Kidney glomerular epithelial cell (primary cell): ENCODE data around the gene CCDC188.

Source experiments
- DNase-seq: peaks from one replicate; lab custom pipeline; 2025; lab: John Stamatoyannopoulos, UW

Gene CCDC188

DNA sequence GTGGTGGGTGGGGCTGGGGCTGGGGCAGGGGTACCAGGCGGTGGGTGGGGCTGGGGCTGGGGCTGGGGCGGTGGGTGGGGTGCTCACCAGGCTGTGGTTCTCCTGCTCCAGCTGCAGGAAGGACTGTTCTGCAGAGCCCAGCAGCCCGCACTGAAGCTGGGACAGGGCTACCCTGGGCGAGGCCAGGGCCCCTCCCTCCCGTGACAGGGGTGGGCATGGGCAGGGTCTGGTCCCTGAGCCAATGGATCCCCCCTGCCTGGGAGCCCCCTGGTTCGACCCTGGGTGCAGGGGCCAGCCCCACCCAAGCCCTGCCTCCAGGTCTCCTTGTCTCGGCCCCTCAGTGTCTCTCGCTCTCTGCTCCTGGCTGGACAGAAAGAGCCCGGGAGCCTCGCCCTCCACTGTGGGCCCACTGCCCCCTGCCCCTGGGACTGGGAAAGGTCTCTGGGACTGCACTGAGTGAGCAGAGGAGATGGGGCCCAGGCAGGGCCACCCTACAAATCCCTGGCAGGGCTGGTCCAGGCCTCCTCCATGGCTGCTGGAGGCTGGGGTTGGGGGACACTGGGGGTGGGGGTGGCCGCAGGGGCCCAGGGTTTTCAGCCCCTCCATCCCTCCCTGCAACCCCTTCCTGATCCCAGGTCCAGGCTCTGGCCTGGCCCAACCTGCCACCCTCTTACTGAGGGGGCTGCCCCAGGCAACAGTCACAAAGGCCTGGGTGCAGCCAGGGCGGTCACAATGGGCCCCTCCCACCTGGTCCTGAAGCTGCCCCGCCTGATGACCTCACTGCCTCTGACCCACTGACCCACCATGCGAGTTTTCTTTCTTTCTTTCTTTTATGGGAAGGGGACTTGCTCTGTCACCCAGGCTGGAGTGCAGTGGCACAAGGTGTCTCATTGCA lies at the start of gene CCDC188:
Gene CCDC188, minus strand, starts transcription at position 675 of the 895 bp plus-strand sequence. Its CDS starts 69 bp downstream, at position 606.
- DNase-seq = no peak

DNA sequence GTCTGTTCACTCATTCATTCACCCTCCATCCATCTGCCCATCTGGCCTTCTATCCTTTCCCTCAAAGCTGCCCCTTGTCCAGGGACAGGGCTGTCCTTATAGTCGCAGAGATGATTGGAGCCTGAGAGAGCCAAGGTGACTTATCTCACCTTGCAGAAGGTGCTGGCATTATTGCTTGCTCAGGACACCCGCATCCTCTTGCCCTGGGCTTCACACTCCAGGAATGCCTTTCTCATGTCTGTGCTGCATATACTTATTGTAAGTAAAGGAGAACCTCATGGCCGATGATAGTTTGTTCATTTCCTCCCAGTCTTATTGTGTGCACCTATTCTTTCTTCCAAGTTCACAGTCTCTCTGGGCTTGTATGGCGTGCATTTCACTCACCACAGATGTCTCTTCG lies 49.1 kb upstream of the CCDC188 start:
- DNase-seq = no peak

DNA sequence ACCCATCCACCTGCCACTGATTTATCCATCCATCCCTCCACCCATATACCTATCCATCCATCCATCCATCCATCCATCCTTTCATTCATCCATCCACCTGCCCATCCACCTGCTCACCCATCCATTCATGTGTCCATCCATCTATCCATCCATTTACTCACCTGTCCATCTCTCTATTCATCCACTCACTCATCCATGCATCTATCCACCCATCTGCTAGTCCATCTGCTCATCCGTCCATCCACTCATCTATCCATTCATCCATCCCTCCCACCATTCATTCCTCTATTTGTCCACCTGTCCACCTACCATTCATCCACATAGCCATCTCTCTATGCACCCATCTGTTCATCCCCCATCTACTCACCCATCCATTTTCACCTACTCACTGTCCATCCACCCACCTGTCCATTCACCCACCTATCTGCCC lies 48.6 kb upstream of the CCDC188 start:
- DNase-seq = no peak

DNA sequence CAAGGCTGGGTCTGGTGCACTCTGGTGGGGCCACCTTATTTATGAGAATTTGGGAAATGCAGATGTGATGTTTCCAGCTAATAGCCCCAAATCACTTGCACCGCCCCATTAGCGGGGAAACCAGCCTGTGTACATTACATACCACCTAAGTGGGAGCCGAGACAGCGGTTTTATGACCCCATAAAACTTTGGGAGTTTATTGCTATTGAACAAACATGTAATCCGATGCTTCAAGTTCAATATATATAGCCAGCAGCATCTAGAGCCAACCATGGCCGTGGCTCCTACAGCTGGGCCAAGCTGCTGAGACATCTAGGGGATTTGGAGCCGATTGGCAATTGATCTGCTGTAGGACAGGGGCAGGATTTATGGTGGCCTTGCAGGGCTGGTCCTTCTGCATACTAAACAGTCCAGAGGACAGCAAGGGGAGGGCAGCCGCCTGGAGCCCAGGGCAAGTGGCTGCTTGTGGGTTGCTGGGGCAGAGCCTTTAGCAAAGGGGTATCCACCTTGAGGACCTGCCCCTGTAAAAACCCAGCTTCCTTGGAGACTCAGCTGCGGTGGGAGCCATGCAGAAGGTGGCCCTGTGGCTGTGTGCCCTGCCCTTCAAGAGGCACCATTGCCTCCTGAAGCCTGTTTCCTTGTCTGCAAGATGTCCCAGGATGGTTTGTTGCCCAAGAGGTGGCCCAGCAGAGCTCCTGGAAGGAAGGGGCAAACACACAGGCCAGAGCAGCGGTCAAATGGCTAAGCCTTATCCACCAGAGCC lies 47.9 kb upstream of the CCDC188 start:
- no peak for DNase-seq

DNA sequence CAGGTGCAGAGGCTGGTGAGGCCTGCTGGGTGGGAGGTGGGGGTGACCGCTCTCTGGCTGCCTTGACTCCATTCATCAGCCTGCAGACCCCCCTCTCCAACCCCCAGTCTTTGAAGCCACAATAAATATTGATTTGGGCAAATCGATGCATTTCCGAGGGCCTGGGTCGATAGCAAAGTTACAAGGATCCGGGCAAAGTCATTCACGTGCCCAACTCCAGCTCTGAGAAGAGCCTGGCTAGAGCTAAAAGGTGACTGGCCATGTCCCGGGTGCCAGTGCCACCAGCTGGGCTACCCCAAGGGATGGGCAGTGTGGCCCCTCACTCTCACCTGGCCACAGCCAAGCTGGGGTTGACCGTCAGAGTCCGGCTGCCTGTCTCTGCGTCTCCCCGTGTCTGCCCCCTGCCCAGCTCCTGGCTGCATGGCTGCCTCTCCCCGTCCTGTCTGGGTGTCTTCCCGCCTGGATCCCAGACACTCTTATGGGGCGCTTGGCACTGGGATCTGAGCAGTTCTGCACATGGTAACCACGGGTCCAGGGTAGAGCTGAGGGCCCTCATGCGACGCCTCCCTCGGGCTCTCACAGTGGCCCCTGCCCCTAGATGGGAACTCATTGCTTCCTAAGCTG lies 46.7 kb upstream of the CCDC188 start:
- DNase-seq = no peak

DNA sequence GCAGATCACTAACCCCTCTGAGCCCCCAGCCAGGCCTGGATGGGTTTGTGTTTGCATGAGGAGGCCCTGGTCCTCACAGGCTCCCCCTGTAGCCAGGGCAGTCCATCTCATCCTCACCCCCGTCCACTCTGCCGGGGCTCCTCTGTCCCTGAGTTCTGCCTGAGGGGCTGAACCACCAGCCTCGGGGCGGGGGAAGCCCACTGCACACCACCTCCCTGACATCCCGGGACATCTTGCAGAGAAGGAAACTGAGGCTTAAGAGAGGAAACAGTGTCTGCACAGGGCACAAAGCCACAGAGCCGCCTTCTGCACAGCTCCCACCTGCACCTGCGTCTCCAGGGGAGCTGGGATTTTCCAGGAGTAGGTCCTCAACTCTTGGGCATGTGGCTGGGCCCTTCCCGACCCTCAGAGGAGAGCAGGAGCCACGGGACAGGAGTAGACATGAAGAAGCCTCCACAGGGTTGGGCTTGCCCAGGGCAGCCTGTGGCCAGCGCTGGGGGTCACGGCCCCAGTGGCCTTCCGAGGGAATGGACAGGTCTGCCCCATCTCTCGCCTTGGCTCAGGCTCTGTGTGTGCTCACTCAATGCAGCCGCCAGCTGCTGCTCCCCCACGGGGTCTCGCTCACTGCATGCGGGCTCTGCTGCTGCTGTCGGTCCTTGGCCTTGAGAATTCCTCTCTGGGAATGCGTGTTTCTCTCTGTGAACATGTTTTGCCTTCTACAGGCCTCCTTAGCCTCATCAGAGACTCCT lies 45.4 kb upstream of the CCDC188 start:
- no peak for DNase-seq

DNA sequence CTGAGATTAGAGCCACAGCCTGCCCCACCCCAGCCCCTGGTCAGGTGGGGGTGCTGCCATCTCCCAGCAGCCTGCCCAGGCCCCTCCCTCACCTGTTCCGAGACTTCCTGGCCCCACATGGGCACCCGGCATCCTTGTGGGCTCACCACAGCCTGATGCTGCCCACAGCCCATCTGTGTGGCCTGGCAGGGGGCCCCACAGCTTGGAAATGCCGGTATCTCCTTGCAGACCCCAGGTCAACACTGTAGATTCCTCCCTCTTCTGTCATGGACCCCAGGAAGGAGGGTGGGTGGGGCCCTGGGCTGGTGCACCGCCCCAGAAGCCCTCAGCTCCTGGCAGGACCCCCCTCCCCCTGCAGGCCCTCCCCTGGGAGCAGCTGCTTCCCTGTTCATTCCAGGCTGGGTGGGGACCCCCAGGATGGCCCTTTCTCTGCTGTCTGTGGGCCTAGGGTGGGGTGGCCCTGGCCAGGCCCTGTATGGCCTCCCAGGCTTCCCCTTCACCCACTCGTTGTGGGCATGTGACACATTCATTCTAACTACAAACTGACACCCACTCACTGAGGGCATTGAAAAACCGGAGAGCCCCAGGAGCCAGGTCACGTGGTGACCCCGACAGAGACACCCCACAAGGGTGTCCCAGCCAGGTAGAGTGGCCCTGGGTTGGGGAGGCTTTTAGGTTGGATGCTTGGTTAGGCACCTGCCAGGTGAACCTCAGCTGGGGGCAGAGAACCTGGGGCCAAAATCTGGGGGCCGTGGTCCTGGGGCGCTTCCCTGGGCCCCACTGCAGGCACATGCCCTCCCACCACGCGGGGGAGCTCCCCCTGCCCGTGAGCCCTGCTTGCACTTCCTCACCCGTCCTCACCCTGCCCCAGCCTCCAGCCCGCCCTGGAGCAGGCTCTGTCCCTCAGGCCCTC lies 44.1 kb upstream of the CCDC188 start:
- DNase-seq = no peak

DNA sequence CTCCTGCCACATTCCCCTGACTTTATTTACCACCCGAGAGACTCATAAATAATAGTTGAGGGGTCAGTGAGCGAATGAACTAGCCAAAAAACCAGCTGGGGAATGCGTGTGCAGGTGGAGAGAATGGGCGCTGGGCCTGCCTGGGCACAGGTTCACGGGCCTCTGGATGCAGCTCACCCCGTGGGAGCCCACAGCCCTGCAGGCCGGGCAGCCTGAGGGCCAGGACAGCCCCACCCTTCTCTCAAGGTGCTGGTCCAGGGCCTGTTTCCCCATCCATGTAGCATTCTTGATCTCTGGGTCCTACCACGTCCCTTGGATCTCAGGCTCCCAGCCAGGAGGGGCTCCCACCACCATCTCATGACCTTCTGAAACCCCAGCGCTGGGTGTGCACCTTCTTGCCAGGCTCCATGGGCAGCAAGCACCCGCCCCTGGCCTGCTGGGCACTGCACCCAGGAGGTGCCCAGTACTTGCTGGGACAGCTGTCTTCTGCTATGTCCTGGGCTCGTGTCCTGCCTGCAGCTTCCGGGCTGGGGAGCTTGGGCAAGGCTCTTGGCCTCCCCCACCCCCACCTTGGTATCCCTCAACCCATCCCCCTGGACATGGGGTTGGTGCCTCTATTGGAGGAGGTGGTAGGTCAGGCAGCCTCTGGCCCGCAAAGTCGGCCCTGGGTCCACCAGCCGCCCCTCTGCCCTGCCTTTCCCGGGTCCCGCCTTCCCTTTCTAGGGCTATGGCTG lies 43.1 kb upstream of the CCDC188 start:
- DNase-seq = no peak

DNA sequence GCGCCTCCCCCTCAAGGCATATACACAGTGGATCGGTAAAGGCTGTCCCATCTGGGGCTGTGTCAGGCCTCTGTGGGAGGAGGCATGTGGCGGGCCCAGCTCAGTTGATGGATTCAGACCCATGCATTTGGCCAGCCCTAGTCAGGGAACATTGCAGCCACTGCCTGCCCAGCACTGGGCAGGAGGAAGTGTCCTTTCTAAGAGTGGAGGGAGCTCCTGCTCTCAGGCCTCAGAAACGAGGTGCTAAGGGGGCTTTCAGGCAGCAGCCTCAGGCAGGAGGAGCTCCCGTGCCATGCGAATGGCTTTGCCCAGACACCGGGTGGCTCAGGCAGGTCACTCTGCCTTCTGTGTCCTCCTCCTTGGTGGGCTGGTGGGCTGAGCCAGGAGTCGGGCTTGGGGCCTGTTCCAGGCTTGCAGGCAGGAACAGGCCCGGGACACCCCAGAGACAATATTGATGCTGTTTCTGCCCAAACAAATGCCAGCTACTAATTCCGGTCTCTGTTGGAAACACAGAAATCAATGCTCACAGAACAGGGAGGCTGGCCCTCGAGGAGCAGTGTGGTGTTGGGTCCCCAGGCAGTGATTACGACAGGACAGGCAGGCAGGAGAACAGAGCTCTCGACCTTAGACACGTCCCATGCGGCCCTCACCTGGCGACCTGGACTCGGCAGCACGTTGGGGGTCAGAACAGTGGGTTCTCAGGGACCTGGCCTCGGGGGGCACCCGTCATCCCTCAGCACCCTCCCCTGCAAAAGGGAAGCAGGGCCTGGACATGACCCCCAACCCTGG lies 42.3 kb upstream of the CCDC188 start:
- no peak for DNase-seq

DNA sequence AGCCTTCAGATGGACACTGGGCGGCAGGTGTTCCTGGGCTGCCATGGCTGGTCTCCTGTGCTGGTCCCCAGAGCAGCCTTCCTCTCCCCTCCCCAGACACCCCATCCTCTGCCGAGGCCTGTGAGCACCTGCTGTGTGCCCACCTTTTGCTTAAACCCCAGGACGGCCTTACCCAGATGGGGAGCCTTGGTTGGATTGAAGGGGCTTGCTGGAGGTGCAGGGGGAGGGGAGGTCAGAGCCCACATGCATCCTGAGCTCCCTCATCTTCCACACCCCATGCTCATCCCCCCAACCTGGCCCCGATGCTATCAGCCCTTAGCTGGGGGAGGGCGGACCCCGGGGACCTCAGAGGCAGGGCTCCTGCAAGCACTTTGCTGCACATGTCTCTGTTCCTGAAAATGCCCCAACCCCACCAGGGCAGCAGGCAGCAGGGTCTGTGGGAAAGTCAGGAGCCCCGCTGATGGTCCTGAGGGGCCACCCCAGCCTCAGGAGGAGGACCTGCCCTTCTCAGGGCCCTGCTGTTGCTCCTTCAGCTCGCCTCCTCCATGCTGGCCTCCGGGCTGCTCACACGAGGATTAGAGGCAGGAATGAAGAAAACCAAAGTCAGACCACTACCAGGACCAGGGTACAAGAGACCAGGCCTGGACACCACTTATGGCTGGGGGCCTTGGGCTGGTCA lies 41.6 kb upstream of the CCDC188 start:
- DNase-seq = no peak

DNA sequence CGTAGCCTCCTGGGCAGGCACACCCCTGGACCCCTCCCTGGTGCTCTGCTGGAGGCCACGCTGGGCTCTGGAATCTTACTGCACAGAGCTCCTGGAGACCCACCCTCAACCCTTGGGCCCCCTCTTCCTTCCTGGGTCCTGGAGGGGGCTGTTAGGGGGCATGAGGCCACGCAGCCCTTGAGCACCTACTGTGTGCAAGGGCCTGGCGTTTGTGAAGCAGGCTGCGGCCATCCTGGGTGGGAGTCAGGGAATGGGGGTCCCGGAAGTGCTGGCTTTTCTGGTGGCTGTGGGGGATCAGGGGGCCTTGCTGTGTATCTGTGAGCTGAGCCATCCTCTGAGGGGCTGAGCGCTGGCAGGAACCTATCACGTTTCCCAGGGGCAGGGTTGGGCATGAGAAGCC lies 40.9 kb upstream of the CCDC188 start:
- no peak for DNase-seq

DNA sequence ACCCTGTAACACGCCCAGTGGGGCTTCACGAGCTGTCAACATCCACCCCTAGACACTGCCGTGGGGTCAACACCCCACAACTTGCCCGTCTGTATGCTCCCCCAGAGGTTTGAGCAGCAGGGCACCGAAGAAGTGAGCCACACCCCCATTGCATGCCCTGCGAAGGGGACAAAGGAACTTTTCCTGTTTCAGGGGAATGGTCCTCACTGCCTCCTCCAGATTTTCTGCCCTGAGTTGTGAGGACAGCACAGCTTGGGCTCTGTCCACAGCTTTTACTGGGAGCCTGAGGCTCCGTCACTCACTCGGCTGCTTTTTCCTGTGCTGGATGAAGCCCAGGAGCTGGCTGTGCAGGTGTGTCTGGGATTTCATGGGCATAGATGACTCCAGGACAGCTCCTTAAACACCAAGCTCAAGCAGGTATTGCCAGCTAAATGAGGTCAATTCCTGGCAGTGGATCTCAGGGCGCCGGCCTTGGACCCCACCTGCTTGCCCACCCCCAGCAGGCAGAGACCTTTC lies 40.2 kb upstream of the CCDC188 start:
- DNase-seq = no peak

DNA sequence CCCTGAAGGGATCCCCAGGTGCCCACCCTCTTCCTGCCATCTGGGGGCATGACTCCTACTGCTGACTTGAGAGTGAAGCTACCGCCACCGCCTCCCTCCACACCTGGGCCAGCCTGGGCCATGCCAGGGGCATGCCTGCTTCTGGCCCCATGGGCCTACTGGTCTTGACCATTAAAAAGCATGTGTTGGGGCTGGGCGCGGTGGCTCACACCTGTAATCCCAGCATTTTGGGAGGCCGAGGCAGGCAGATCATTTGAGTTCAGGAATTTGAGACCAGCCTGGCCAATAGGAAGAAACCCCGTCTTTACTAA lies 37.7 kb upstream of the CCDC188 start:
- no peak for DNase-seq

DNA sequence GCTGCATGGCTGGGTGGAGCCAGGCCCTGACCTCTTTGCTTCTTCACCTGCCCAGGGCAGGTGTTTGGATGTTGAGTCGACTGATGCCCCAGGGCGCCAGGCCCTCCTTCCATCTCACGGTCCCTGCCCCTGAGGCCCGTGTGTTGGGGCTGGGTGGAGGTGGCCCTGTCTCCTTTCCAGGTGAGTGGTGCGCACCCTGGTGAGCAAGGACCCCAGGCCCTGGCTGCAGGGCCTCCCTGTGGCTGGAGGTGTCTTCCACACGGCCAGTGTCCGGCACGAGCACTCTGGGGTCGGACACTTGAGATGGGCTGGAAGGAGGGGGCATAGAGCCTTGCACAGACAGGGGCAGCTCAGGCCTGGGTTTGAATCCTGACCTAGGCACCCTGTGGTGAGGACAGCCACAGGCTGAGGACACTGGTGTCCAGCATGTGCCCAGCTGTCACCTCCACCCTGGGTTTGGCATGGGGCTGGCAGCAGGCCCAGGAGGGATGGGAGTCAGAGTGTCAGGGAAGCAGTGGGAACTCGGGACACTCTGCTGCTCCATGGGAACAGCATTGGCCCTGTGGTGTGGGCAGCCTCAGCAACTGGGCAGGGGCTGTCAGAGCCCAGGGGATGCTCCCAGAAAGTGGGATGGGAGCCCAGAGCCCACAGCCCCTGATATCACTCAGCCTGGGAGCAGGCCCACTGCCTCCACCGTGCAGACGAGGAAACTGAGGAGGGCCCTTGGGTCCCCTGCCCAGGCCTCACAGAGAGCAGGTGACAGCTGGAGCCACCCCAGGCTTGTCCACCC lies 37.1 kb upstream of the CCDC188 start:
- DNase-seq = no peak

DNA sequence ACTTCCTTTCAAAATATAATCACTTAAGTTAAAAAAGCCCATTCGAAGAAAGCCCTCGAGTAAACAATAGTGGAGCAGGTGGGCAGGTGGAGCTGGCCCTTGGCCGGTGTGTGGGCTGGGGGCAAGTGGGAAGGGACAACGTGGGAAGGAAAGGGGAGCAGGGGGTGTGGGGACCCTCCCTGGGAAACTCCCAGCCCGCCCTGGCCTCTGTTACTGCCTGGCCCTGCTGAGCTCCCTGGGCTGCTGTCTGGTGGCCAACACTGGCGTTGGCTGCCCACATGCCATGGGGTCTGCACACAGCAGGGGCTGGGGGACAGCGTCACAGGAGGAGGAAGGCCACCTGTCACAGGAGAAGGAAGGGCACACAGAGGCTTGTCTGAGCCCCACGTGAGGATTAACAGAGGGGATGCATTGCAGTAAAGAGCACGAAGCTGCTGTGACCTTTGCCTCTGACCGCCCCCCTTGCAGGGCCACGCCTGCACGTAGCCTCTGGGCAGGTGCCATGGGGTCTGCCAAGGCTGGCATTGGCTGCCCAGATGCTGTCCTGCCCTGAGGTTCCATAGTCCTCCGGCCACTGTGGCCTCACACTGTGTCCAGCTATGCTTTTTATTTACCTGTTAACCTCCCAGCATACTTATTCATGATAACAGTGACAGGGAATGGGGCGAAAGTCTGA lies 36.2 kb upstream of the CCDC188 start:
- DNase-seq = no peak

DNA sequence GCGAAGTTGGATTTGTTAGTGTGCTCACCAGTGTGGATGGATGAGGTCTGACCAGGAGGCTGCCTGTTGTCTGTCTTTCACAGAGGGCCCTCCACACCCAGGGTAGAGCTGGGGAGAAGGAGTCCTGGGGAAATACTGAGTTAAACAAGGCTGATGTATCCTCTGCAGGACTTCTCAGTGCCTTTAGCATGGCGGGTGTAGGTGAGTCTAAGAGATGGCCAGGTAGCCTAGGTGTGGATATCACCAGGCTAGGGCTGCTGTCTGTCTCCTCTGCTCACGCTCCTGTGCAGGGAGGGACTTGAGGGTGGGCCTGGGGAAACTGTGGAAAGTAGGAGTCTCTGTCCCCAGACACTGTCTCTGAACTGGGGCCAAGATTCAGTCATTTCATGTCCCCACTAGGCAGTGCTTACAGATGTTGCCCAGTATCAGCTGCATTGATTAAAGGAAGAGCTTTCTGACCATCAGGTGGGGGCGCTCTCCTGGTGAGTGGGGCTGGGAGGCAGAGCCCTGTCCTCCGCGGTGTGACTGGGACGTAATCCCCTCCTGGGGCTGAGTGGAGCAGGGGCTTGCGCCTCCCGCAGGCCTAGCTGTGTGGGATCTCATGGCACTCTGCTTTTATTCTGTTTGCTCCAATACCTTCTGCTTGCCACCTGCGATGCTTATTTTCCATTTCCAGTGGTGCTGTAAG lies 35.5 kb upstream of the CCDC188 start:
- DNase-seq = no peak

DNA sequence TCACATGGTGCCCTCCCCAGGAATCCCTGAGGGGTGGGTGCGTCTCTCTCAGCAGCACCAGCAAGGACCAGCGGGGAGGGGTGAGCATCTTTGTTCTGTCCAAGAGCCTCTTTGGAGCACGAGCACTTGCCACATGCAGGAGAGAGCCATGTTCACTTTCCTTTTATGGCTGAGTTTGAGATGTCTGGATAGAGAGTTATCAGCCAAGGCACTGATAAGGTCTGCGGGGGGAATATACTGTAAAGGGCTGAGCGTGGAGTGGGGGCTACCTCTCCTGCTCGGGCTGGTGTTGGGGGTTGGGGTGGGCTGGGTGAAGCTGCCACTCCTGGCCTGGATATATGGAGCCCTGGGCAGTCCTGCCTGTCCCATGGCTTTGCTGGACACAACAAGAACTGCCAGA lies 34.9 kb upstream of the CCDC188 start:
- no peak for DNase-seq
